Measurements from ENCODE around the gene THADA.

Gene THADA

DNA sequence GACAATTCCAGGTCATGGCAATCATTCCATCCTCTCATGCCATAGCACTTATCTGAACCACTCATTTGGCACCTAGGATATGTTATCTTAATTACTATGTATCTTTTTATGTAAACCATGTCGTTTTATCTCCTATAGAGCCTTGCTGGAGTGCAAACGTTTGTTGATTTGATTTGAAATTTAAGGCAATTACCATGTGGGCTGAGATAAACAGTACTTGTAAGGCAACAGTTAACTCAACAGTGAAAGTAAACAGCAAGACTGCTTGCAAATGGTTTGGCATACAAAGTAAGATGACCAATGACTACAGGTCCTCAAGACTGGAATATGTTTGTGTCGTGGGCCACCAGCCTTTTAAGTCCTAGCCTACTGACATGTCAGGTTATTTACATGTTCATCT is 235.7 kb downstream of the THADA start:
- TF ChIP-seq, protein P1, sequence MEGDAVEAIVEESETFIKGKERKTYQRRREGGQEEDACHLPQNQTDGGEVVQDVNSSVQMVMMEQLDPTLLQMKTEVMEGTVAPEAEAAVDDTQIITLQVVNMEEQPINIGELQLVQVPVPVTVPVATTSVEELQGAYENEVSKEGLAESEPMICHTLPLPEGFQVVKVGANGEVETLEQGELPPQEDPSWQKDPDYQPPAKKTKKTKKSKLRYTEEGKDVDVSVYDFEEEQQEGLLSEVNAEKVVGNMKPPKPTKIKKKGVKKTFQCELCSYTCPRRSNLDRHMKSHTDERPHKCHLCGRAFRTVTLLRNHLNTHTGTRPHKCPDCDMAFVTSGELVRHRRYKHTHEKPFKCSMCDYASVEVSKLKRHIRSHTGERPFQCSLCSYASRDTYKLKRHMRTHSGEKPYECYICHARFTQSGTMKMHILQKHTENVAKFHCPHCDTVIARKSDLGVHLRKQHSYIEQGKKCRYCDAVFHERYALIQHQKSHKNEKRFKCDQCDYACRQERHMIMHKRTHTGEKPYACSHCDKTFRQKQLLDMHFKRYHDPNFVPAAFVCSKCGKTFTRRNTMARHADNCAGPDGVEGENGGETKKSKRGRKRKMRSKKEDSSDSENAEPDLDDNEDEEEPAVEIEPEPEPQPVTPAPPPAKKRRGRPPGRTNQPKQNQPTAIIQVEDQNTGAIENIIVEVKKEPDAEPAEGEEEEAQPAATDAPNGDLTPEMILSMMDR (IDR thresholded peaks at IDR 0.05) = no peak
- Mint-ChIP-seq H3K4me3 (no peak overlapping the region), H3K27me3 (ENCODE audit: low read depth, poor library complexity) (no peaks in the 10 kb centered on the region), H3K4me1 (peaks cover 4% of the 10 kb centered on the region), H3K9me3 (no peaks in the 10 kb centered on the region), H3K27ac (no peak overlapping the region), H3K36me3 (ENCODE audit: low read depth) (peaks cover 1% of the 10 kb centered on the region)
- no peak for DNase-seq

DNA sequence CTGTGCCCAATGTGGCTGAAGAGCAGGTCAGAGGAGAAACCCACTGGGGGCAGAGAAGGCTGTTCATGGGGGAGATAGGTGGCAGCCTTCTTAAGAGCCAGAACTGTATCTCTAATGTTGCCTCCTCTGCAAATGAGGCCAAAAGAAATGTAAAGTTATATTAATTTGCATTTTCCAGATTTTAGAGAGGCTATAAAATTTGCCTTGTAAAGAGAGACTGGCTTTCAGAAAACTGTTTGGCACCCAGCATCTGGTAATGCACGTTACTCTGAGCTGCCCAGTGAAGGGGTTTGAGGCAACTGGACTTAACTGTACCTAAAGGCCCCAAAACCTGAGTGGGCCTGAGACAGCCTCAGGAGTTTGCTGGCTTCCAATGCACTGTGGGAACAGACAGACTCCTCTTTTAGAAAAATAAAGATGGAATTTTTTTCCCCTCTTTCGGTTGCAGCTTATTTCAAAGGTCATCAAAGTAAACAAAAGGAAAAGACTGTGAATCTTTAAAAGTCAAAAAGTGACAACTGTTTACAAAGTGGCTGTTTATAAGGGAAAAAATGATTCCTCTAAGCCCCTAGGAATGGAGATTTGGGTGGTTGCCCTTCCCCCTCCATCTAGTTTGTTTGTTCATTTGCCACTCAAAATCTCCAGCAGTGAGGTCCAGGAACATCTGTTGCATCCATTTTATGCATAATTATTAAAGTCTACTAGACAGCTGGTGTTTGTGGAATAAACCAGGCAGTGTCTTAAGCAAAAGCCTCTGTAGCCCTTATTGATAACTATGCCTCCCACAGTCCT is 237.2 kb downstream of the THADA start:
- H3K4me1 Mint-ChIP-seq = peaks cover 4% of the 10 kb centered on the region
- H3K9me3 Mint-ChIP-seq = peaks cover 5% of the 10 kb centered on the region
- TF ChIP-seq, protein P1 (IDR thresholded peaks at IDR 0.05) = no peak
- H3K27ac Mint-ChIP-seq = no peak overlapping the region
- peaks cover 11% of the 10 kb centered on the region for H3K36me3 Mint-ChIP-seq (ENCODE audit: low read depth)
- no peak for DNase-seq
- H3K27me3 Mint-ChIP-seq (ENCODE audit: low read depth, poor library complexity) = no peaks in the 10 kb centered on the region
- no peak overlapping the region for H3K4me3 Mint-ChIP-seq

DNA sequence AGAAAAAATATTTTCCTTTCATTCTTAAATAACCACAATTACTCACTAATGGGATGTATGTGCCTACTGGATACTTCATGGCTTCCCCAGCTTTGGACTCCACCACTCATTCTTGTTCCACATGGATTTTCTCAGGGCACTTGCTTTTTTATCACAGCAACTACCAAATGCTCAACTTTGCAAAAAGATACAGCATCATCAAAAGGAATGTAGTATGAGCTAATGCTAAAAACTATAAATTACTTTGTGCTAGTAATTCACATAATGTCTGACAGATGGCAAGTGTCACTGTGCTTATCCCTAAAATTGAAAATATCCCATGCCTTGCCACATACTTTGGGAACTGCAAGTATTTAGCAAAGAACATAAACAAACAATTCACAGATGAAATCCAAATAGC is 239.1 kb downstream of the THADA start:
- peaks cover 5% of the 10 kb centered on the region for H3K4me1 Mint-ChIP-seq
- no peaks in the 10 kb centered on the region for H3K27me3 Mint-ChIP-seq (ENCODE audit: low read depth, poor library complexity)
- no peak for DNase-seq
- H3K27ac Mint-ChIP-seq = no peak overlapping the region
- peaks cover 5% of the 10 kb centered on the region for H3K9me3 Mint-ChIP-seq
- peaks cover 11% of the 10 kb centered on the region for H3K36me3 Mint-ChIP-seq (ENCODE audit: low read depth)
- TF ChIP-seq, protein P1 (IDR thresholded peaks at IDR 0.05) = no peak
- H3K4me3 Mint-ChIP-seq = no peak overlapping the region

- Mint-ChIP-seq H3K36me3 (ENCODE audit: low read depth) (peaks cover 11% of the 10 kb centered on the region), H3K9me3 (peaks cover 5% of the 10 kb centered on the region), H3K27me3 (ENCODE audit: low read depth, poor library complexity) (no peaks in the 10 kb centered on the region), H3K27ac (no peak overlapping the region), H3K4me1 (peaks cover 19% of the 10 kb centered on the region), H3K4me3 (no peak overlapping the region)
- DNase-seq = no peak
- TF ChIP-seq, protein P1 (IDR thresholded peaks at IDR 0.05) = no peak
Measured at GRCh38 chr2:43355399-43355798, 240.4 kb downstream of the THADA start.

DNA sequence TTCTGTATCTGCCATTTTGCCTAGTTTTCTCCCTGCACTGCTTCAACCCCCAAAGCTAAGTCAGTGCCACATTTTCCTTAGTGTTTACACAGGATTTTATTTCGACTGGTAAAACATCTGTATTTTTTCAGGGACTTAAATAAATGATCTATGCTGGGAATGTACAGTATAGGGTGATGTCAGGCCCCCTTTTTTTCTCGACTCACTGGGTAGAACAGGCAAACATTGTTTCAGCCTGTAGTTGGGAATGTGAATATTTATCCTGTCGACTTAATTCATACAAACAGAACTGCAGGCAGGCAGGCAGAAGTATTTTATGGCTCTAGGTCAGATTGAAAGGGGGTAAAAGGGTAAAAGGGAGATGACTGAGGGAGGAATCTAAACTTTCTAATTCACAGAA is 245.9 kb downstream of the THADA start:
- TF ChIP-seq, protein P1 (IDR thresholded peaks at IDR 0.05) = no peak
- peaks cover 8% of the 10 kb centered on the region for H3K36me3 Mint-ChIP-seq (ENCODE audit: low read depth)
- no peaks in the 10 kb centered on the region for H3K27me3 Mint-ChIP-seq (ENCODE audit: low read depth, poor library complexity)
- H3K27ac Mint-ChIP-seq = peak overlapping the region; percentile 96
- peaks cover 69% of the 10 kb centered on the region for H3K4me1 Mint-ChIP-seq
- DNase-seq = no peak
- peaks cover 5% of the 10 kb centered on the region for H3K9me3 Mint-ChIP-seq
- peak overlapping the region; percentile 23 for H3K4me3 Mint-ChIP-seq
